Tibial nerve (tissue), 3 donors: ENCODE results near the gene ZNF835.
"Not testable (repeated sequence)": the region's sequence is repeated elsewhere in the genome, so short reads cannot be mapped to it uniquely, and the experiment has no call there.

ENCODE experiments used
- CTCF ChIP-seq, 5 experiments: fragments of 200-600 bp in 3 of 5; fragments of 450-650 bp in 2 of 5; sonication (generic) in 3 of 5; IDR thresholded peaks; one replicate each; pipeline ENCODE4 v1.5.1; 2016 to 2019; ENCODE audit warnings: antibody characterized with exemption in 5 of 5, mild to moderate bottlenecking in 3 of 5, moderate library complexity in 2 of 5
- POLR2A ChIP-seq, 2 donors: fragments of 450-650 bp; IDR thresholded peaks; one replicate each; pipeline ENCODE4 v1.6.1; 2017; ENCODE audit warnings: antibody characterized with exemption in 2 of 2, mild to moderate bottlenecking in 2 of 2, moderate library complexity in 2 of 2

- TF ChIP-seq CTCF, POLR2A (IDR thresholded peaks at IDR 0.05): not testable (repeated sequence)
Measured at GRCh38 chr19:56672610-56673009, 1.1 kb upstream of the ZNF835 start.
